MCF 10A (cell line): ENCODE measurements around the gene DOC2B. TPM values are rescaled to one million over a fixed set of nuclear protein-coding genes. Genes with fewer than 3 reads are reported as not detected.

Source experiments
- BruUV-seq: library from RNA; stranded (reverse); fragments of 400-500 nt; replicated peaks from 2 replicates; lab custom pipeline; 2021; lab: Mats Ljungman, UMichigan
- CTCF ChIA-PET: fragments of 300-600 bp; sonication (Branson Sonifier 250); formaldehyde crosslinking; extraction: SDS; loops from one replicate; lab custom pipeline; 2021; ENCODE audit warnings: antibody characterized with exemption, inconsistent platforms; lab: Yijun Ruan, JAX
- POLR2A ChIA-PET: fragments of 300-600, 350-650 bp; sonication (Branson Sonifier 250); formaldehyde crosslinking; extraction: SDS; loops from one replicate; lab custom pipeline; 2020; ENCODE audit warnings: antibody characterized with exemption, inconsistent platforms; lab: Yijun Ruan, JAX
- DNase-seq: peaks from one replicate; pipeline ENCODE4 v3.0.0-alpha.2; 2018; ENCODE audit not compliant: unreplicated experiment
- H3K27ac Mint-ChIP-seq: one replicate; pipeline ENCODE4 v1.8.0; 2022; ENCODE audit warnings: mild to moderate bottlenecking, low read depth, mixed read lengths; ENCODE audit not compliant: unreplicated experiment
- H3K27me3 Mint-ChIP-seq: one replicate; pipeline ENCODE4 v1.8.0; 2022; ENCODE audit warnings: mixed read lengths; ENCODE audit not compliant: insufficient read depth, unreplicated experiment
- H3K36me3 Mint-ChIP-seq: one replicate; pipeline ENCODE4 v1.8.0; 2022; ENCODE audit warnings: mild to moderate bottlenecking, moderate library complexity, mixed read lengths; ENCODE audit not compliant: insufficient read depth, unreplicated experiment
- H3K4me1 Mint-ChIP-seq: one replicate; pipeline ENCODE4 v1.8.0; 2022; ENCODE audit warnings: mixed read lengths; ENCODE audit not compliant: insufficient read depth, unreplicated experiment
- H3K4me3 Mint-ChIP-seq: one replicate; pipeline ENCODE4 v1.8.0; 2022; ENCODE audit warnings: mild to moderate bottlenecking, moderate library complexity, mixed read lengths; ENCODE audit not compliant: unreplicated experiment
- H3K9me3 Mint-ChIP-seq: one replicate; pipeline ENCODE4 v1.8.0; 2022; ENCODE audit warnings: mixed read lengths; ENCODE audit not compliant: unreplicated experiment
- CTCF ChIP-seq: fragments of 200-600 bp; IDR thresholded peaks from one replicate; pipeline ENCODE4 v1.8.0; 2022; ENCODE audit warnings: antibody characterized with exemption, mild to moderate bottlenecking; ENCODE audit not compliant: unreplicated experiment
- intact Hi-C: fragments of 100-400 bp; cut with micrococcal nuclease; formaldehyde crosslinking; loops from 2 replicates; pipeline ENCODE4 v1.14.1; 2022
- total RNA-seq: library from RNA; stranded (reverse); gene quantifications from 2 replicates; pipeline ENCODE4 v1.2.3, GENCODE V29; 2022

DOC2B gene
- total RNA-seq, 1 experiment from 2014 or later: not detected

GRCh38 chr17:179066-179432 is 2.4 kb downstream of the DOC2B start:
- POLR2A ChIA-PET: no interaction called here
- BruUV-seq: no TSS peak

GRCh38 chr17:178292-179065 is 3.0 kb downstream of the DOC2B start:
- no peak overlapping the region for H3K4me3 Mint-ChIP-seq
- H3K4me1 Mint-ChIP-seq: no peaks in the 10 kb centered on the region
- no peak for DNase-seq
- BruUV-seq: no TSS peak
- H3K9me3 Mint-ChIP-seq: no peaks in the 10 kb centered on the region
- TF ChIP-seq CTCF: no peak
- H3K27ac Mint-ChIP-seq: no peak overlapping the region
- no peaks in the 10 kb centered on the region for H3K36me3 Mint-ChIP-seq
- peaks cover 11% of the 10 kb centered on the region for H3K27me3 Mint-ChIP-seq
- intact Hi-C loops: no loop called here
- POLR2A ChIA-PET: no interaction called here
- CTCF ChIA-PET: interaction anchor here (0.6 to 0.8 kb wide), 2 partner anchors 208 to 522 kb away, joined by 3 to 4 read pairs; no protein-coding TSS in a partner anchor

More at GRCh38 chr17:179066-179432, 2.4 kb downstream of the DOC2B start:
- intact Hi-C loops: no loop called here
- no peak overlapping the region for H3K4me3 Mint-ChIP-seq
- no peak for TF ChIP-seq CTCF
- H3K27ac Mint-ChIP-seq: no peak overlapping the region
- CTCF ChIA-PET: interaction anchor here (0.6 to 0.8 kb wide), 2 partner anchors 208 to 522 kb away, joined by 3 to 4 read pairs; no protein-coding TSS in a partner anchor
- H3K36me3 Mint-ChIP-seq: no peaks in the 10 kb centered on the region
- no peaks in the 10 kb centered on the region for H3K9me3 Mint-ChIP-seq
- peaks cover 11% of the 10 kb centered on the region for H3K27me3 Mint-ChIP-seq
- no peak for DNase-seq
- no peaks in the 10 kb centered on the region for H3K4me1 Mint-ChIP-seq

GRCh38 chr17:177762-178161 is 3.7 kb downstream of the DOC2B start:
- H3K36me3 Mint-ChIP-seq: no peaks in the 10 kb centered on the region
- H3K9me3 Mint-ChIP-seq: no peaks in the 10 kb centered on the region
- H3K27me3 Mint-ChIP-seq: peaks cover 11% of the 10 kb centered on the region
- TF ChIP-seq CTCF: no peak
- DNase-seq: no peak
- ChIA-PET POLR2A (no interaction called here), CTCF (no interaction called here)
- H3K27ac Mint-ChIP-seq: no peak overlapping the region
- intact Hi-C loops: no loop called here
- no TSS peak for BruUV-seq
- no peak overlapping the region for H3K4me3 Mint-ChIP-seq
- H3K4me1 Mint-ChIP-seq: no peaks in the 10 kb centered on the region

- intact Hi-C loops: no loop called here
- no peaks in the 10 kb centered on the region for H3K9me3 Mint-ChIP-seq
- H3K4me1 Mint-ChIP-seq: no peaks in the 10 kb centered on the region
- ChIA-PET CTCF (interaction anchor here (0.6 kb wide), 1 partner anchor 576 kb away, joined by 5 read pairs; no protein-coding TSS in a partner anchor), POLR2A (no interaction called here)
- H3K27me3 Mint-ChIP-seq: peaks cover 6% of the 10 kb centered on the region
- H3K36me3 Mint-ChIP-seq: no peaks in the 10 kb centered on the region
- TF ChIP-seq CTCF: no peak
- DNase-seq: no peak
- H3K27ac Mint-ChIP-seq: no peak overlapping the region
- no peak overlapping the region for H3K4me3 Mint-ChIP-seq
- no TSS peak for BruUV-seq
Measured at GRCh38 chr17:177155-177554, 4.3 kb downstream of the DOC2B start.
